Left lung (tissue), 10 donors: Measurements from ENCODE around the gene TIMMDC1. TPM values are rescaled to one million over a fixed set of nuclear protein-coding genes. Genes with fewer than 3 reads are reported as not detected.
A peak's percentile ranks its signal among the peaks of the same experiment; 100 is the strongest.

ENCODE experiments used
- ATAC-seq: fragments of 200-7000 bp; cut with Tn5 transposase; one replicate; pipeline ENCODE4 v1.9.1; 2020; ENCODE audit warnings: moderate library complexity
- DNase-seq, 4 donors: peaks; one replicate each; pipeline ENCODE4 v3.0.0-alpha.2; 2013 to 2020
- H3K27ac ChIP-seq, 2 donors: fragments of 200-600 bp; sonication (generic) in 1 of 2; one replicate each; pipeline versions ENCODE4 v1.5.0 to v1.8.0; 2020 to 2021
- H3K27me3 ChIP-seq, 2 donors: fragments of 200-600 bp; sonication (generic) in 1 of 2; one replicate each; pipeline versions ENCODE4 v1.5.0 to v1.8.0; 2020 to 2021
- H3K36me3 ChIP-seq, 2 donors: fragments of 200-600 bp; sonication (generic) in 1 of 2; one replicate each; pipeline versions ENCODE4 v1.5.0 to v1.8.0; 2020 to 2021
- H3K4me1 ChIP-seq, 2 donors: fragments of 200-600 bp; one replicate each; pipeline ENCODE4 v1.8.0; 2021
- H3K4me3 ChIP-seq, 2 donors: fragments of 200-600 bp; sonication (generic) in 1 of 2; one replicate each; pipeline versions ENCODE4 v1.5.0 to v1.8.0; 2020 to 2021; ENCODE audit warnings: mild to moderate bottlenecking in 1 of 2
- H3K9me3 ChIP-seq, 2 donors: fragments of 200-600 bp; sonication (generic) in 1 of 2; one replicate each; pipeline versions ENCODE4 v1.5.0 to v1.8.0; 2020 to 2021
- intact Hi-C, 2 donors: fragments of 100-400 bp; cut with DNase I; formaldehyde crosslinking; loops; one replicate each; pipeline versions ENCODE4 v1.11.2 to v1.14.2; 2022
- polyA plus RNA-seq, 6 donors: library from polyadenylated mRNA; unstranded; fragments of 120-200 nt; gene quantifications; one replicate each; pipeline ENCODE4 v1.2.1, GENCODE V29; 2013; ENCODE audit not compliant: insufficient read length in 6 of 6
- total RNA-seq, 2 donors: library from RNA; stranded (reverse); fragmentation: NEBNext Ultra II Directional; extraction: Animal tissue kit (Norgen Biotek cat#: 25700); gene quantifications; one replicate each; pipeline ENCODE4 v1.2.1, GENCODE V29; 2021
- TF ChIP-seq, protein P1 (sequence below), 2 donors: fragments of 200-600 bp; sonication (generic) in 1 of 2; IDR thresholded peaks; one replicate each; pipeline versions ENCODE4 v1.5.0 to v1.8.0; 2021; ENCODE audit warnings: antibody characterized with exemption in 2 of 2
- donor health status: DM: no; HTN: yes; CAD: no.
- donor health status: DM: no; HTN: no; CAD: no.

The TIMMDC1 gene
- total and polyA plus RNA-seq, 8 donors, result 87.5 to 113 (median 92.0) TPM

DNA sequence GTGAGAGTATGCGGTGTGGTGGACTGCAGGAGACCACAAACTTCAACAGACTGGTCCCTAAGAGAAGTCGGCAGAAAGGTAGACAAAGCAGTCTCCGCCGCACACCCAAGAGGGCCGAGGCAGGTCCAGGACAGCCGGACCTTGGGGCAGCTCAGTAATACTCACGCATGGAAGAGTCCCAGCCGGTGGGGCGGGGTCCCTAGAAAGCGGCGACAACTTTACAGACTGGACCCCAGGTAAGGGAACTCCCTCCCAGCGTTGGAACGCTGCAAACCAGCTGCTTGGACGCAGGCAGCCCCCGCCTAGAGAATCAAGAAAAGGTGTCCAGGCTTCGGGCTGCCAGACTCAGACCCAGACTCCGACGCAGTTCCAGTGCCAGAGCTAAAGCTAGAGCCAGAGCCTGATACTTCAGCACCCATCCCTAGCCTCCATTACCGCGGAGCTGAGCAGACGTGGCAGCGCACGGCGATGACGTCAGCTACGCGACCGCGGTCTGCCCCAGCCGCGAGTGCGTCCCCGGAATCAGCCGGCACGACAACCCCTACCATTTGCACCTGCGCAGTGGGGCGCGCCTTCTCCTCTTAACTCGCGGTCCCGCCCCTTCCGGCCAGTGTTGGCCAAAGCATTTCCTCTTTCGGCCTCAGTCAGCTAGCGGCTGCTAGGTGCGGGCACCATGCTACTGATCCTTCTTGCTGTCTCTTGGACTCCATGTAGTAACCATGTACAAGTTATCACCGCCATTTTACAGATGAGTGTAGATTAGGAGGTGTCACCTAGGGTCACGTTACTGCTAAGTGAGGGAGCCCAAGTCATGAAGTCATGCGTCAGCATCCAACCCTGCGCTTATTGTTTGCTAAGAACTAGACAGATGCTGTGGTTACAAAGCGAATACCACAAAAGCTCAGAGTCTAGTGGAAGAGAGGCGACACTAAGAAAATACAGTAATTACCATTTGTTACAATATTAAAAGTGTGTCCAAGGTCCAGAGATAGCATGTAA, 34.9 kb upstream of the TIMMDC1 start, which contains the start of gene TMEM39A:
TMEM39A (minus strand) TSS at position 445 of the 999 bp plus-strand sequence. CDS start 1,541 bp downstream, outside the sequence.
- peak; percentile 98 for ATAC-seq
- Histone ChIP-seq H3K36me3 (peaks cover 0 to 30% of the 10 kb centered on the region in 2 donors), H3K9me3 (no peaks in the 10 kb centered on the region), H3K27ac (peak within 1 kb of the TSS; percentile 84 to 86), H3K4me3 (peak within 1 kb of the TSS; percentile 80 to 98), H3K27me3 (no peaks in the 10 kb centered on the region), H3K4me1 (peaks cover 33 to 53% of the 10 kb centered on the region in 2 donors)
- intact Hi-C loops, result no loop called here
- peak; percentile 98 to 100 (median 99) for DNase-seq
- TF ChIP-seq, protein P1, sequence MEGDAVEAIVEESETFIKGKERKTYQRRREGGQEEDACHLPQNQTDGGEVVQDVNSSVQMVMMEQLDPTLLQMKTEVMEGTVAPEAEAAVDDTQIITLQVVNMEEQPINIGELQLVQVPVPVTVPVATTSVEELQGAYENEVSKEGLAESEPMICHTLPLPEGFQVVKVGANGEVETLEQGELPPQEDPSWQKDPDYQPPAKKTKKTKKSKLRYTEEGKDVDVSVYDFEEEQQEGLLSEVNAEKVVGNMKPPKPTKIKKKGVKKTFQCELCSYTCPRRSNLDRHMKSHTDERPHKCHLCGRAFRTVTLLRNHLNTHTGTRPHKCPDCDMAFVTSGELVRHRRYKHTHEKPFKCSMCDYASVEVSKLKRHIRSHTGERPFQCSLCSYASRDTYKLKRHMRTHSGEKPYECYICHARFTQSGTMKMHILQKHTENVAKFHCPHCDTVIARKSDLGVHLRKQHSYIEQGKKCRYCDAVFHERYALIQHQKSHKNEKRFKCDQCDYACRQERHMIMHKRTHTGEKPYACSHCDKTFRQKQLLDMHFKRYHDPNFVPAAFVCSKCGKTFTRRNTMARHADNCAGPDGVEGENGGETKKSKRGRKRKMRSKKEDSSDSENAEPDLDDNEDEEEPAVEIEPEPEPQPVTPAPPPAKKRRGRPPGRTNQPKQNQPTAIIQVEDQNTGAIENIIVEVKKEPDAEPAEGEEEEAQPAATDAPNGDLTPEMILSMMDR (IDR thresholded peaks at IDR 0.05), result peak in 1 of 2 donors; percentile 37

DNA sequence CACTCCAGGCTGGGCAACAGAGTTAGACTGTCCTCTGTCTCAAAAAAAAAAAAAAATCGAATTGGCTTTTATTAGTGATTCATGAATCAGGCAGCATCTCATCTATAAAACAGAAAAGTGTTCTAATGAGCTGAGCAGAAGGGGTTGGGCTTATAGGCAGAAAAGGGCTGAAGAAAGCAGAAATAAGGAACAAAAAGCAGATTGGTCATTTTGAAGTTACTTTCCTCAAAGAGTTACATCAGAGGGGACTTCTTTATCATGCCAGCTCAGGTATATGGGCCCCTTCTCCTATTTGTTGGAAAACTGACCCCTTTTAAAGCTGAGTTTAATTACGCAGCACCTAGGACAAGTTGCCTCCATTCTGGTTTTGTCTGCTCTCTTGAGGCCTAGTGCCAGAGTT, 30.3 kb upstream of the TIMMDC1 start:
- peak overlapping the region in 1 of 2 donors; percentile 77 for H3K27ac ChIP-seq
- H3K27me3 ChIP-seq, result no peaks in the 10 kb centered on the region
- H3K4me1 ChIP-seq, result peaks cover 9 to 30% of the 10 kb centered on the region in 2 donors
- TF ChIP-seq, protein P1 (IDR thresholded peaks at IDR 0.05), result no peak
- no peaks in the 10 kb centered on the region for H3K9me3 ChIP-seq
- peak overlapping the region in 1 of 2 donors; percentile 76 for H3K4me3 ChIP-seq
- peak in 2 of 4 donors; percentile 1 for DNase-seq
- intact Hi-C loops, result no loop called here
- no peak for ATAC-seq
- H3K36me3 ChIP-seq, result peaks cover 0 to 19% of the 10 kb centered on the region in 2 donors

DNA sequence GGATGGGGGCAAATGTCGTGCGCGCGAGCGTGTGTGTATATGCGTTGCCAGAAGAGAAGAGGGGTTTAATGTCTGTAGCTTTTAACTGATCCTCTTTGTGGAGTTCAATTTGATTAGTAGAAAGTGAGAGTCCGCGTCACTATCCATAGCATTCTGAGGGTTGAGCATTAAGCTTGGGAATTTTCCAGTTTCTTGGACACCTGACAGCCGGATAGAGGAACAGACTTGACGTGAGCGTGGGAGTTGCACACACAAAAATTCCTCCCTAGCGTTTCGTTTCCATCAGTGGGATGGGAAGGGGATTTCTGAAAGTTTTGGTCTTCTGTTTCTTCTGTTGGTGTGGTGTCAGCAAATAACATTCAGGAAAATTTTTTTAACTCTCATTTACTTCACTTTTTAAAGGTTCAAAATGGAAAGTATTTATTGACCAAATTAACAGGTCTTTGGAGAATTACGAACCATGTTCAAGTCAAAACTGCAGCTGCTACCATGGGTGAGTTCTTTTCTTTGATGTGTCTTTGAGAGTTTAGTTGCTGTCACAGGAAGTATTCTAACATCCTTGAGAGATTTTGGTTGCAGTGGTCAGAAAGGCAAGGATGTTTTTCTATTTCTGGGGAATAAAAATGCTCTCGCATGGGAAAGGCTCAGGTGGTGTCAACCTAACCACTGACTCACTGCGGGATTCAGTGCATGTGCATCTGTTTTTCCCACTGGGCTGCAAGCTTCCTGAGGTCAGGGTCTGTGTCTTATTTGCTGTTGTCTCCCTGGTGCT, 28.7 kb upstream of the TIMMDC1 start:
- Histone ChIP-seq H3K27me3 (no peaks in the 10 kb centered on the region), H3K27ac (peak overlapping the region; percentile 68 to 77), H3K4me3 (peak overlapping the region; percentile 76 to 94), H3K4me1 (peaks cover 9 to 23% of the 10 kb centered on the region in 2 donors), H3K36me3 (peaks cover 0 to 33% of the 10 kb centered on the region in 2 donors), H3K9me3 (no peaks in the 10 kb centered on the region)
- TF ChIP-seq, protein P1 (IDR thresholded peaks at IDR 0.05), result no peak
- peak; percentile 28 for ATAC-seq
- peak in 1 of 4 donors; percentile 26 for DNase-seq
- intact Hi-C loops, result no loop called here

DNA sequence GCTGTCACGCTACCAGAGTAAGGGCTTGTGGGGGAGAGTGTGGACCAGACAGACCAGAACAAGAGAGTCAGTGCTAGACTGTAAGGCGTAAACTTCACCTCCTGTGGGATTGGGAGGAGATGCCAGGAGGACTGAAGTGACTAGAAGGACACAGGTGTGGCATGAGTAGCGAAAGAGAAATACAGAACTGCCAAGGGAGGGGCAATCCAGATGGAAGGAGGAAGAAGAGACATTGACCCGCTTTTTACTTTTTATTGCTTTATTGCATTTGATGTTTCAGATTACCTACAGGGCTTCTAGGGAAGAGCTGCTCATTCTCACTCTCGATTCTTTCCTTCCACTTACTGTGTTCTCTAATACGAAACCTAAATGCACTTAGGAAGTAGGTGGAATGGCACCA, 27.5 kb upstream of the TIMMDC1 start:
- peaks cover 0 to 42% of the 10 kb centered on the region in 2 donors for H3K36me3 ChIP-seq
- H3K27me3 ChIP-seq, result no peaks in the 10 kb centered on the region
- ATAC-seq (no peak), DNase-seq (no peak)
- TF ChIP-seq, protein P1 (IDR thresholded peaks at IDR 0.05), result no peak
- intact Hi-C loops, result no loop called here
- no peak overlapping the region for H3K4me3 ChIP-seq
- no peaks in the 10 kb centered on the region for H3K9me3 ChIP-seq
- H3K4me1 ChIP-seq, result peaks cover 9 to 23% of the 10 kb centered on the region in 2 donors
- H3K27ac ChIP-seq, result no peak overlapping the region
